NCI-H146 (cell line): ENCODE data around the gene NUCB1.

Experiments used
- DNase-seq: peaks from one replicate; lab custom pipeline; 2025; lab: John Stamatoyannopoulos, UW

The NUCB1 gene

DNA sequence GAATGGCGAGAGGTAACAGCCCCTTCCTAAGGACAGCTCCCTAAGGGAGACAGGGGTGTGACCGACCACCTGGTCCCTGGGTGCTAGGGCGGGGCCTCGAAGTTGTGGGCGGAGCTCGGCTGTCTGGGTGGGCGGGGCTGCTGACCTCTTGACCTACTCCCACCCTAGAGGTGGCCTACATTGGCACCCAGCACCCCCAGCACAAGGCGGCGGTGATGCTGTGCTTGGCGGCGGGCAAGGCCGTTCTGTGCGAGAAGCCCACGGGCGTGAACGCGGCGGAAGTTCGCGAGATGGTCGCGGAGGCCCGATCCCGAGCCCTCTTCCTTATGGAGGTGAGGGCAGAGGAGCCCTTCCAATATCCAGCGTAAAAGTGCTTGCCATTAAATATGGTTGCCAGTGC is 35.8 kb downstream of the NUCB1 start:
- DNase-seq = no peak

DNA sequence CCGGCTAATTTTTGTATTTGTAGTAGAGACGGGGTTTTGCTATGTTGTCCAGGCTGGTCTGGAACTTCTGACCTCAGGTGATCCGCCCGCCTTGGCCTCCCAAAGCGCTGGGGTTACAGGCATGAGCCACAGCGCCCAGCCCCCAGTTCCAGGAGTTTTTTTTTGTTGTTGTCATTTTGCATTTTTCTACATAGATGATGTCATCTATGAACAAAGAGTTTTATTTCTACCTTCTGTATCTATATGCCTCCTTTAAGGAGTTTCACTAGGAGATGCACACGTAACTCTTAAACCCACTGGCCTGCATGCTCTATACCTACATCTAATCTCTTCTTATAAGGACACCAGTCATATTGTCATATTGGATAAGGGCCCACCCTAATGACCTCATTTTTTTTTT is 38.1 kb downstream of the NUCB1 start:
- DNase-seq = no peak

DNA sequence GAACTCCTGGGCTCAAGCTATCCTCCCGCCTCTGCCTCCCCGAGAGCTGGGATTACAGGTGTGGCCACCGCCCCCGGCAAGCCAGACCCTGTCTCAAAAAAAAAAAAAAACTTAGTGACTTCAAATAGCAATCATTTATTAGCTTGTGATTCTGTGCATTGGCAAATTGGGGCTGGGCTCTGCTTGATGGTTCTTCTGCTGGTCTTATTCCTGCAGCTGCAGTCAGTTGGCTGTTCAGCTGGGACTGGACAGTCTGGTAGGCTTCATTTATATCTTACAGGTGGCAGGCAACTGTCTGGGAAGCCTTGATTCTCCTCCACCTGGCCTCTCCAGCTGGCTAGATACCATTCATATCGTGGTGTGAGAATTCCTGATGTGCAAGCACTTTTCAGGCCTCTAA is 40.8 kb downstream of the NUCB1 start:
- no peak for DNase-seq

DNA sequence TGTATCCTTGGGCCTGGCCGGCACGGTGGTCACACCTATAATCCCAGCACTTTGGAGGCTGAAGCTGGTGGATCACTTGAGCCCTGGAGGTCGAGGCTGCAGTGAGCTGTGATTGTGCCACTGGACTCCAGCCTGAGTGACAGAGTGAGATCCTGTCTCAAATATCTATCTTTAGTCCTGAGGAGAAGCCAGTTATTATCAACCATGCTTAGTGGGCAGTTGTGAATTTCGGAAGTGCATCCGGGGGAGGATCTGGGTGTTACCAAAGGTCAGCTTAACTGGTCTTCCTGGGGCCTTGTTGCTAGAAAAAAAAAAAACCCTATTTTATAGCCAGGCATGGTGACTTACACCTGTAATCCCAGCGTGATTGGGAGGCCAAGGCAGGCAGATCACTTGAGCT is 43.0 kb downstream of the NUCB1 start:
- no peak for DNase-seq

DNA sequence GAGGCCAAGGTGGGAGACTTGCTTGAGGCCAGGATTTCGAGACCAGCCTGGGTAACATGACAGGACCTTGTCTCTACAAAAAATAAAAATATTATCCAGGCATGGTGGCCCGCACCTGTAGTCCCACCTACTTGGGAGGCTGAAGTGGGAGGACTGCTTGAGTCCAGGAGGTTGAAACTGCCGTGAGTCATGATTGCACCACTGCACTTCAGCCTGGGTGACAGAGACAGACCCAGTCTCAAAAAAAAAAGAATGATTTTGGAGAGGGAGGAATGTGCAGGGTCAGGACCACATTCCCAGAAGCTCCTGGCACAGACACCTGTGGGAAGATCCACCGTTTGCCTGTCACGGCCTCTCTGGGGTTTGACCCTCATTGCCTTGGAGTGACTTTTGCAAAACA is 45.3 kb downstream of the NUCB1 start:
- DNase-seq = no peak

DNA sequence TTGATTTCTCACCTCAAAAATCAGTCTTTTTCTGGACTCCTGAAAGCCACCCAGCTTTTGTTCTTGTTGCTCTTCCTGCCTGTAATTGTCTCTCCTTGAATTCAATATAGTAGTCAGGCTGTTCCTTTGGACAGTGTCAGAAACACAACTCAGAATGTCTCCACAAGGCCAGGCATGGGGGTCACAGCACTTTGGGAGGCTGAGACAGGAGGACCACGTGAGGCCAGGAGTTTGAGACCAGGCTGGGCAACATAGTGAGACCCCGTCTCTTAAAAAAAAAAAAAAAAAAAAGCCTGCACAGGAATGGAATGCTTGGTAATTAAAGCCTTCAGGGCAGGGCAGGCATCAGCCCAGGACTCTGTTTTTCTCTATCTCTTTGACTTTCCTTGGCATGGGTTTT is 45.7 kb downstream of the NUCB1 start:
- DNase-seq = no peak

DNA sequence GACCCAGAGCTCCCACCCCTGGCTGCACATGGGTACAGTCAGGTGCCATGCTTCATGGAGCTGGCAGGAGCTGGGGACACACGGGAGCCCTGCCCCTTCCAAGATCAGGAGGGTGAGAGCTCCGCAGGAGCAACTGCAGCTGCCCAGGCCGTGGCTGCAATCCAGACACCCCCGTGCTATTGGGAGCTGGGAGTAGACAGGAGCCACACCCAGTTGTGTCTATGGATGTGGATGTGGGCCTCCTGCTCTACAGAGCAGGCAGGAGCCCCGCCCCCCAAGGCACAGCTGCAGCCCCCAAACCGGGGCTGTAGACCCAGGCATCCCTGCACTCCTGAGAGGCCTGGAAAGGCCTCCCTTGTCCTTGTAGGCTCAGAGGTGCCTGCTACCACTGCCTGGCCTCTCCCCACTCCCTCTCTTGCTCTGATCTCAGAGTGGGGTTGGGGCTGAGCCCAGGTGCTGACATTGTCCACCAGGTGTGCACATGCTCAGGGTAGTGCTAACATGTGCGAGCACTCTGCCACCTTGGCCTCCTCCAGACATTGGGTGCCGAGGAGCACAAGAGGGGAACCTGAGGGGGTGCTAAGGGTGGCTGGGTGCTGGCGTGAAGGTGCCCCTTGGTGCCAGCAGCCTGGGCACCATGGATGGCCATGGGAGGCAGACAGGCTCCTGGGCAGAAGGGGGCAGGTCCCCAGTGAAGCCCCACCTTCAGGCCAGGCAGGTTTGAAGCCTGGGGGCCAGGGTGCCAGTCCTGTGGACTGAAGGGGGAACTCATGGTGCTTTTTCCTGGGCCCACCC is 46.5 kb downstream of the NUCB1 start:
- no peak for DNase-seq

DNA sequence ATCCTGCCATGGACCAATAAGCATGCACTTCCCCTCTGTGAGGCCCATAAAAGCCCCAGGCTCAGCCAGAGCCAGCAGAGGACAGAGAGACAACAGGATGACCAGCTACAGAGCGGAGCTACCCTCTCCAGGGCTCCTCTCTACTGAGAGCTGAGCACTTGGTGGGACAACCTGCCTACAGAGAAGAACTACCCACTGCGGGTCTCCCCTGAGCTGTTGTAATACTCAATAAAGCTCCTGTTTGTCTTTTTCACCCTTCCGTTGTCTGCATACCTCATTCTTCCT is 47.1 kb downstream of the NUCB1 start:
- DNase-seq = no peak

DNA sequence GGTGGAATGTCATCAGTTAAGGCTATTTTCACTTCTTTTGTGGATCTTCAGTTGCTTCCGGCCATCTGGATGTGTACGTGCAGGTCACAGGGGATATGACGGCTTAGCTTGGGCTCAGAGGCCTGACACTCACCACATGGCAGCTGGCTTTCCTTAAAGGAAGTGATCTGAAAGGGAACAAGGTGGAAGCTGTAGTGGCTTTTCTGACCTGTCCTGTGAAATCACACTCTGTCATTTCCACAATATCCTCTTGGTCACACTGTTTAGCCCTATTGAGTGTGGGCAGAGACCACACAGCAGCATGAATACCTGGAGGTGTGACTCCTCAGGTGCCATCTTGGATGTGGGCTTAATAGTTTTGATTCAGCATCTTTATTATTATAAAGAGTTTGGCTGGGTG is 50.0 kb downstream of the NUCB1 start:
- no peak for DNase-seq

DNA sequence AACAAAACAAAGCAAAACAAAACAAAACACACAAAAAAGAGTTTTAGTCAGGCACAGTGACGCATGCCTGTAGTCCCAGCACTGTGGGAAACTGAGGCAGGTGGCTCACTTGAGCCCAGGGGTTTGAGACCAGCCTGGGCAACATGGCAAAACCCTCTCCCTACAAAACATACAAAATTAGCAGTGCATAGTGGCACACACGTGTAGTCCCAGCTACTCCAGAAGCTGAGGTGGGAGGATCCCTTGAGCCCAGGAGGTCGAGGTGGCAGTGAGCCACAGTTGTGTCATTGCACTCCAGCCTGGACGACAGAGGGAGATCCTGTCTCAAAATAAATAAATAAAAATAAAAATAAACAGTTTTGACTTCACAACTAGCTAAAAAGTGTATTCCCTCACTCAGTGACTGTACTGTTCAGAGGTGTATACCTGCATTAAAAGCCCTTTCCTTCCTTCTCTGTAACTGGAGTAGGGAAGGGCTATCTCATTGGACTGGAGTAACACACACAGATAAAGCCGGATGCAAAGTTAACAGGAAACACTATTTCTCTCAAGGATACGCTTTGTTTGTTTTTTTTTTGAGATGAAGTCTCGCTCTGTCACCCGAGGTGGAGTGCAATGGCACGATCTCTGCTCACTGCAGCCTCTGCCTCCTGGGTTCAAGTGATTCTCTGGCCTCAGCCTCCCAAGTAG is 50.9 kb downstream of the NUCB1 start:
- no peak for DNase-seq

DNA sequence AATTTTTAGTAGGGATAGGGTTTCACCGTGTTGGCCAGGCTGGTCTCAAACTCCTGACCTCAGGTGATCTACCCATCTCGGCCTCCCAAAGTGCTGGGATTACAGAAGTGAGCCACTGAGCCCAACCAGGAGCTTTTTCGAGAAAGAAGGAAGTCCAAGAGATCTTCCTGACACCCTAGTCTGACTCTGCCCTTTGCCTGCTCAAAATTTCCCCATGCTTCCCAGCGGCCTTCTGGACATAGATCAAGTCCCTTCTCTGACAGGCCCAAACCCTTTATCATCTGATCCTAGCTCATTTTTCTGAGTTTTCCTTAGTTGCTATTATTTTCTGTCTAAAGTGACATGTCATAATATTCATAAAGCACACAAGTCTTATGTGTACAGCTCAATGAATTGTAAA is 53.0 kb downstream of the NUCB1 start:
- no peak for DNase-seq

DNA sequence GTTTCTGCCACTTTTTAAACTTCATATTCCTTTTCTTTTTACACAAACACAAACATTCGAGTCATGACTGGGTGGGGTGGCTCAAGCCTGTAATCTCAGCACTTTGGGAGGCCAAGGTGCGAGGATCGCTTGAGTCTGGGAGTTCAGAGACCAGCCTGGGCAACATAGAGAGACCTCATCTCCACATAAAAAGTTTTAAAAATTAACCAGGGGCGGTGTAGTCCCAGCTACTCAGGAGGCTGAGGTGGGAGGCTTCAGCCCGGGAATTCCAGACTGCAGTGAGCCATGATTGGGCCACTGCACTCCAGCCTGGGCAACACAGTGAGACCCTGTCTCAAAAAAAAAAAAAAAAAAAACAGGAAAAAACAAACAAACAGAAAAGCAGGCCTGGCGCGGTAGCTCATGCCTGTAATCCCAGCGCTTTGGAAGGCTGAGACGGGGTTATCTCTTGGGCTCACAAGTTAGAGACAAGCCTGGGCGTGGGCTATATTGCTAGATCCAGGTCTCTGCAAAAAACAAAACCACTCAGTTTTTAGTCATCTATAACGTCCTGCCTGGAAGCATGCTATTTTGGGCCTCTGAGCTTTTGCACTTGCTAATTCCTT is 54.0 kb downstream of the NUCB1 start:
- DNase-seq = no peak

DNA sequence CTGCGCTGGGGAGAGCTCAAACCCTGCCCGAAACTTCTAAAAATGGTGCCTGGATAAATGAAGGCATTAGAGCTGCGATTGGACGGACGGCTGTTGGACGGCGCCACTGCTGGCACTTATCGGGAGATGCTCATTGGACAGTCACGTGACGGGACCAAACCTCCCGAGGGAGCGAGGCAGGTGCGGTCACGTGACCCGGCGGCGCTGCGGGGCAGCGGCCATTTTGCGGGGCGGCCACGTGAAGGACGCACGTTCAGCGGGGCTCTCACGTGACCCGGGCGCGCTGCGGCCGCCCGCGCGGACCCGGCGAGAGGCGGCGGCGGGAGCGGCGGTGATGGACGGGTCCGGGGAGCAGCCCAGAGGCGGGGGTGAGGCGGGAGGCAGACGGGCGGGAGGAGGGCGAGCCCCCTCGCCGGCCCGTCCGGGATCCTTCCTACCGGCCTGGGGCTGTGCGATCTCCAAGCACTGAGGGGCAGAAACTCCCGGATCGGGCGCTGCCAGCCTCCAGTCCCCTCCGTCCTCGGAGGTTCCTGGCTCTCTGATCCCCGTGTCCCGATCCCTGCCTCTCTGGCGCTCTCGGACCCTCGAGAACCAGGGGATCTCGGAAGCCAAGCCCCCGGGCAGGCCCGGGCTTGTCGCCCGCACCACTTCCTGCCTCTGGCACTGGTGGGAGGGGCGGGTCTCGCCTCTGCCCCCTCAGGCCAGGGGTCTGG is 54.6 kb downstream of the NUCB1 start, which contains the start of gene BAX:
Gene BAX, plus strand, starts transcription at position 281 of the 713 bp plus-strand sequence. Its CDS starts 54 bp downstream, at position 335.
- peak; percentile 98 for DNase-seq

DNA sequence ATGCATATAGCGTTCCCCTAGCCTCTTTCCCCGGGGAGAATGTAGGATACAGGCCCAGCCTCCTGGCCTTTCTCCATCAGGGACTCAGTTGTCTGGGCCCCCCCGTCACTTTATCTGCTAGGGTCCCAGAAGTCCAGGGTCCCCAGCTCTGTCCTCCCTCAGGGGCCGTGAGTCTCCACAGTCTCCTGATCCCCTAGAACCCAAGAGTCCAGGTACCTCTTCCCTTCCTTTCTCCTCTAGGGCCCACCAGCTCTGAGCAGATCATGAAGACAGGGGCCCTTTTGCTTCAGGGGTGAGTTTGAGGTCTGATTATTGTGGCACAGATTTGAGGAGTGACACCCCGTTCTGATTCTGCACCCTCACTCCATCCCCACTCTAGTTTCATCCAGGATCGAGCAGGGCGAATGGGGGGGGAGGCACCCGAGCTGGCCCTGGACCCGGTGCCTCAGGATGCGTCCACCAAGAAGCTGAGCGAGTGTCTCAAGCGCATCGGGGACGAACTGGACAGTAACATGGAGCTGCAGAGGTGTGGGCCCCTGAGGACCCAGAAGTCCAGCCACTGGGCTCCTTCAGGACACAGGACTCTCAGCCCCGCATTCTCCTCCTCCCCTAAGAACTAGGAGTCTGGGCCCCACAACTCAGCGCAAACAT is 55.3 kb downstream of the NUCB1 start:
- no peak for DNase-seq

DNA sequence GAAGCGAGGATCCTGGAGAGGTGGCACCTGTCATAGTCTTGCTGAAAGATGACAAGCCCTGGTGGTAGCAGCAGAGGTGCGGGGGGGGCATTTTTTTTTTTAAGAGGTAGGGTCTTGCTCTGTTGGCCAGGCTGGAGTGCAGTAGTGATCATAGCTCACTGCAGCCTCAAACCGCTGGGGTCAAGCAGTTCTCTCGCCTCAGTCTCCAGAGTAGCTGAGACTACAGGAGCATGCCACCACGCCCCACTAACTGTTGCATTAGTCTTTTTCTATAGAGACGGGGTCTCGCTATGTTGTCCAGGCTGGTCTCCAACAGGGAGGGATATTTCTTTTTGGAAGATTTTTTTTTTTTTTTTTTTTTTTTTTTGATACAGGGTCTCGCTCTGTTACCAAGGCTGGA is 57.9 kb downstream of the NUCB1 start:
- no peak for DNase-seq

DNA sequence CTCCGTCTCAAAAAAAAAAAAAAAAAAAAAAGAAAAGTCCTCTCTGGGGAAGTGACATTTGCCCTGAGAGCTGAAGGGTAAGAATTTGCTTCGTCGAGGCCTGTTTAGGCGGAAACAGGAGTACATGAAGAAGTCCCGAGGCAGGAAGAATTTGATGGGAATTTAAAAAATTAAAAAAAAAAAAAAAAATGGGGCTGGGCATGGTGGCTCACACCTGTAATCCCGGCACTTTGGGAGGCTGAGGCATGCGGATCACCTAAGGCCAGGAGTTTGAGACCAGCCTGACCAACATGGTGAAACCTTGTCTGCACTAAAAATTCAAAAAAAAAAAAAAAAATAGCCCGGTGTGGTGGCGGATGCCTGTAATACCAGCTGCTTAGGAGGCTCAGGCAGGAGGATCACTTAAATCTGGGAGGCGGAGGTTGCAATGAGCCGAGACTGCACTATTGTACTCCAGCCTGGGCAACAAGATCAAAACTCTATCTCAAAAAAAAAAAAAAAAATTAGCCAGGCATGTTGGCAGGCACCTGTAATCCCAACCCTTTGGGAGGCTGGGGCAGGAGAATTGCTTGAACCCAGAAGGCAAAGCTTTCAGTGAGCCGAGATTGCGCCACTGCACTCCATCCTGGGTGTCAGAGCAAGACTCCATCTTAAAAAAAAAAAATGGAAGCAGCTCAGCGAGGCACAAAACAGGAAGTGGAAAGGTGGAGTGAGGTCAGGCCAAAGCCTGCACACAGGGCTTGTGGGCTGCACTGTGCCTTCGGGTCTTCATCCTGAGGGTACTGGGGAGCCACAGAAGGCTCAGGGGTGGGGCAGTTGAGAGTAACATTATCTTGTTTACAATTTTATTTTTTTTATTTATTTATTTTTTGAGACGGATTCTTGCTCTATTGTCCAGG is 59.5 kb downstream of the NUCB1 start:
- no peak for DNase-seq

DNA sequence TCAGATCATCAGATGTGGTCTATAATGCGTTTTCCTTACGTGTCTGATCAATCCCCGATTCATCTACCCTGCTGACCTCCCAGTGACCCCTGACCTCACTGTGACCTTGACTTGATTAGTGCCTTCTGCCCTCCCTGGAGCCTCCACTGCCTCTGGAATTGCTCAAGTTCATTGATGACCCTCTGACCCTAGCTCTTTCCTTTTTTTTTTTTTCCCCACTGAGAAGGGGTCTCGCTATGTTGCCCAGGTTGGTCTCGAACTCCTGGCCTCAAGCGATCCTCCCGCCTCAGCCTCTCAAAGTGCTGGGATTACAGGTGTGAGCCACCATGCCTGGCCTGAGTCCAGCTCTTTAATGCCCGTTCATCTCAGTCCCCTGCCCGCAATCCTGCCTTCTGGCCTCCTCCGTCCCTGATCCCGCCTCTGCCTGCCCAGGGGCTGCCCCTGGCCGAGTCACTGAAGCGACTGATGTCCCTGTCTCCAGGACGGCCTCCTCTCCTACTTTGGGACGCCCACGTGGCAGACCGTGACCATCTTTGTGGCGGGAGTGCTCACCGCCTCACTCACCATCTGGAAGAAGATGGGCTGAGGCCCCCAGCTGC is 61.0 kb downstream of the NUCB1 start:
- DNase-seq = no peak

DNA sequence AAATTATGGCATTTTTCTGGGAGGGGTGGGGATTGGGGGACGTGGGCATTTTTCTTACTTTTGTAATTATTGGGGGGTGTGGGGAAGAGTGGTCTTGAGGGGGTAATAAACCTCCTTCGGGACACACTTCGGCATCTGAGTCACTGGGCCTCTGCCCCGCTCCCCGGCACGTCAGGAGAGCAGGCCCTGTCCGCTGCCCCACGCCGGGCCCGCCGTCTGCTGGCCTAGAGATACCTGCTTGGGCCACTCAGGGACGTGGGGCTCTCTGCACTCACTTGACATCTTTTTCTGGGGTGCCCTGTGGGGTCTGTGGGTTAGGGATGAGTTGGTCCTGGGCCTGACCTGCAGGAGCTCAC is 61.5 kb downstream of the NUCB1 start:
- DNase-seq = no peak

DNA sequence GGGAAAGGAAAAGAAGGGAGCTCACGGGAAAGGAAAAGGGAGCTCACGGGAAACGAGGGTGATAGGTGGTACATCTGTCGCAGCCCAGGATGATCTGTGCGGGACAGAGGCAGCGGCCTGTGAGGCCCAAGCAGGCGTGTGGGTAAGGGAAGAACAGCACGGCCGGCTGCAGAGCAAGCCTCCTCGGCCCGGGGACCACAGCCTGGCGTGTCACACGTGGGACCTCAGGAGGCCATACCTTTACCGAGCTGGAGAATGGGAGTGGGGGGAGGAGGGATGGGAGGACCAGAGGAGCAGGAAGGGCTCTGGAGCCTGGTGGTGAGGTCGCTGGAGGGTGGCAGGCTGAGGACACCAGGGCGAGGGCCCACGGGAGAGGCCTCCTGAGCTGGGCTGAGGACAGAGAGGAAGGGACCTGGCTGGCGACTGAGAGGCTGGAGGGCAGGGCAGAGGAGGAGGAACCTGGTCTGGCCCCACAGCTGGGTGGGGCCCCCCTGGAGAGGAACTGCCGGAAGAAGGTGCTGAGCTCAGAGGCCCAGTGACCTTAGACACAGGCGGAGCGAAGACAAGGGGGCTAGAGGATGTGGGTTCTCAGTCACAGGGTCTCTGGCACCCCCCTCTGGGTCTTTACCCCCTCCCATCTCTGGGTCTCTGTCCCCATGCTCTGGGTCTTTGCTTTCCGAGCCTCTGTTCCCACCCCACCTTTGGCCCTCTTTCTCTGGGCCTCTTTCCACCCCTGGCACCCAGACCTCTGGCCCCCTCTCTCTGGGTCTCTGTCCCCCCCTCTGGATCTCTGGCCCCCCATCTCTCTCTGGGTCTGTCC is 62.1 kb downstream of the NUCB1 start:
- DNase-seq = no peak

DNA sequence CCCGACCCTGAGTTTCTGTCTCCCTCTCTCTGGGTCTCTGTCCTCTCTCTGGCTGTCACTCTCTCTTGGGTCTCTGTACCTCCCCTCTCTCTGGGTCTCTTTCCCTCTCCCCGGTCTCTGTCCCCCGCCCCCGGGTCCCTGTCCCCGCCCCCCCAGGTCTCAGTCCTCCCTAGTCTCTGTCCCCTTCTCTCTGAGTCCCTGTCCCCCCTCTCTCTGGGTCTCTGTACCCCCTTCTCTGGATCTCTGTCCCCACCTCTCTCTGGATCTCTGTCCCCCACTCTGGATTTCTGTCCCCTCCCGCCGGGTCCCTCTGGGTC is 62.7 kb downstream of the NUCB1 start:
- DNase-seq = no peak
